Panc1 (cell line): ENCODE results near the gene AQP12B. TPM values are rescaled to one million over a fixed set of nuclear protein-coding genes. Genes with fewer than 3 reads are reported as not detected.
"Not testable (repeated sequence)": the region's sequence is repeated elsewhere in the genome, so short reads cannot be mapped to it uniquely, and the experiment has no call there.

ENCODE experiments used
- ATAC-seq: fragments of 200-7000 bp; cut with Tn5 transposase; 2 replicates; pipeline ENCODE4 v1.9.1; 2020; ENCODE audit warnings: mild to moderate bottlenecking, moderate library complexity
- BruUV-seq: library from RNA; stranded (reverse); fragments of 400-500 nt; replicated peaks from 2 replicates; lab custom pipeline; 2021; lab: Mats Ljungman, UMichigan
- CTCF ChIA-PET: fragments of 300-600 bp; sonication (Branson Sonifier 250); formaldehyde crosslinking; loops from one replicate; lab custom pipeline; 2022; ENCODE audit warnings: antibody characterized with exemption; lab: Charles Lee
- POLR2A ChIA-PET: fragments of 300-600 bp; sonication (Branson Sonifier 250); formaldehyde crosslinking; loops from one replicate; lab custom pipeline; 2022; ENCODE audit warnings: antibody characterized with exemption; lab: Charles Lee
- DNase-seq: peaks from one replicate; pipeline ENCODE4 v3.0.0-alpha.2; 2010; ENCODE audit warnings: low read depth, low spot score
- H3K27ac ChIP-seq: 2 replicates; pipeline ENCODE4 v1.5.1; 2011; ENCODE audit warnings: mild to moderate bottlenecking, low read length, inconsistent platforms
- H3K27me3 ChIP-seq: fragments of 200-500 bp; sonication (Bioruptor generic); 2 replicates; pipeline ENCODE4 v1.6.0; 2014; ENCODE audit warnings: low read length, inconsistent platforms; ENCODE audit not compliant: control insufficient read depth, insufficient read depth
- H3K36me3 ChIP-seq: fragments of 200-500 bp; sonication (Bioruptor generic); 2 replicates; pipeline ENCODE4 v1.5.1; 2014; ENCODE audit warnings: inconsistent platforms, mild to moderate bottlenecking, low read length, moderate library complexity; ENCODE audit not compliant: control insufficient read depth, insufficient read depth
- H3K4me1 ChIP-seq: 2 replicates; pipeline ENCODE4 v1.5.1; 2011; ENCODE audit warnings: inconsistent platforms, mild to moderate bottlenecking, low read length, moderate library complexity; ENCODE audit not compliant: control insufficient read depth, insufficient read depth
- H3K4me3 ChIP-seq, 2 experiments: 2 replicates each; pipeline ENCODE4 v1.5.1; 2011 to 2012; ENCODE audit warnings: low read depth in 2 of 2, low read length in 2 of 2, mild to moderate bottlenecking in 2 of 2, inconsistent platforms in 1 of 2, moderate library complexity in 1 of 2
- H3K9me3 ChIP-seq: fragments of 200-500 bp; sonication (Bioruptor generic); 2 replicates; pipeline ENCODE4 v1.5.1; 2014; ENCODE audit warnings: low read depth, mild to moderate bottlenecking, inconsistent platforms, low read length, moderate library complexity; ENCODE audit not compliant: control insufficient read depth, insufficient read depth
- CTCF ChIP-seq: fragments of 450-650 bp; IDR thresholded peaks from 2 replicates; pipeline ENCODE4 v1.5.1; 2017; ENCODE audit warnings: mild to moderate bottlenecking
- POLR2AphosphoS5 ChIP-seq: IDR thresholded peaks from 2 replicates; pipeline ENCODE4 v1.6.1; 2012; ENCODE audit warnings: mild to moderate bottlenecking, low read depth, low read length, moderate library complexity
- REST ChIP-seq, 2 experiments: IDR thresholded peaks; 2 replicates each; pipeline ENCODE4 v1.6.1; 2011 to 2012; ENCODE audit warnings: low read depth in 2 of 2, control low read depth in 1 of 2, low read length in 1 of 2, mild to moderate bottlenecking in 1 of 2, moderate library complexity in 1 of 2; ENCODE audit not compliant: insufficient read depth in 1 of 2
- SIN3A ChIP-seq: IDR thresholded peaks from 2 replicates; pipeline ENCODE4 v1.6.1; 2012; ENCODE audit warnings: low read depth, mild to moderate bottlenecking, low read length, moderate library complexity, borderline replicate concordance; ENCODE audit not compliant: insufficient read depth
- TCF7L2 ChIP-seq: IDR thresholded peaks from 2 replicates; pipeline ENCODE4 v1.6.1; 2011; ENCODE audit warnings: mild to moderate bottlenecking, low read depth, low read length, inconsistent platforms
- in situ Hi-C: cut with HindIII; loops from 2 replicates; pipeline ENCODE4 v1.10.0; 2016; ENCODE audit warnings: low sequenced_read_pairs, low pct_unique_long_range_greater_than_20kb
- intact Hi-C: fragments of 100-400 bp; cut with micrococcal nuclease; formaldehyde crosslinking; loops from one replicate; pipeline ENCODE4 v1.10.0; 2022; ENCODE audit not compliant: unreplicated experiment
- total RNA-seq: library from RNA; stranded (reverse); gene quantifications from one replicate; pipeline ENCODE4 v1.2.1, GENCODE V29; 2021; ENCODE audit not compliant: unreplicated experiment

AQP12B gene
- total RNA-seq, 1 experiment from 2014 or later = not detected

DNA sequence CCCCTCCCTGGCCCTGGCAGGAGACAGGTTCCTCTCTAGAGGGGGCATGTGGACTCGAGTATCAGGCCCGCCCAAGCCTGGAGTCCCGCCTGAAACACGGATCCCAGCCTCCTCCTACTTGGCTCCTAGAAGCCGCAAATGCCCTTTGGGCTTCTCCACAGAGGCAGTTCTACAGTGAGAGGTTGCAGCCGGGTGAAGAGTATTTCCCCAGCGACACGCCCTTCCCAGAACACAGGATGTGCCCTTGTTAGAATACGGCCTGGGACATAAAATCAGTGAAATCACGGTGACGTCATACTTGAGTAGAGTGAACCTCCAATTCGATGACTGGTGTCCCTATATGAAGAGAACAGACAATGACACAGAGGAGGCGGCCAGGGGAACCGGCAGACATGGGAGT lies 4.6 kb downstream of the AQP12B start:
- H3K9me3 ChIP-seq, BruUV-seq, H3K27me3 ChIP-seq, H3K27ac ChIP-seq, intact Hi-C loops, H3K36me3 ChIP-seq, ATAC-seq, POLR2A ChIA-PET, H3K4me3 ChIP-seq, CTCF ChIA-PET, DNase-seq, H3K4me1 ChIP-seq, in situ Hi-C loops: not testable (repeated sequence)

DNA sequence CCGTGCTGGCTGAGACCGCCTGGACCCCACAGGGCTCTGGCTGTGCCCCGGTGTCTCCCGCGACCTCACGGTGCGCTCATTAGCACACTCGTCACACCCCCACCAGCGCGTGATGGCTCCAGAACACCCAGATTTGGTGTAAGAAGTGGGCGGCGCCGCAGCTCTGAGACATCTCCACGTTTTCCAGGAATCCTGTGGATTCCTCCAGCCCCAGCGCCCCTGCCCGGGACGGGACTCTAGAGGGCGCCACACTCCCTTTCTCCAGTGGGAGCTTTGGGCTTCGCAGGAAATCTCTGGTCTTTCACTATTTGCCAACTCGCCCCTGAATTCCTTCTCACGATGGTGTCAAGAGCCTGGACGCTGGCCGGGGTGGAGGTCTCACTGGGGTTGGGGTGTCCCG lies 7.3 kb downstream of the AQP12B start:
- H3K36me3 ChIP-seq, H3K27me3 ChIP-seq, H3K9me3 ChIP-seq, BruUV-seq, H3K4me3 ChIP-seq, DNase-seq, POLR2A ChIA-PET, in situ Hi-C loops, CTCF ChIA-PET, intact Hi-C loops, H3K27ac ChIP-seq, H3K4me1 ChIP-seq: not testable (repeated sequence)
- ATAC-seq = peak; percentile 53; the same call in 1 of the 2 replicates

DNA sequence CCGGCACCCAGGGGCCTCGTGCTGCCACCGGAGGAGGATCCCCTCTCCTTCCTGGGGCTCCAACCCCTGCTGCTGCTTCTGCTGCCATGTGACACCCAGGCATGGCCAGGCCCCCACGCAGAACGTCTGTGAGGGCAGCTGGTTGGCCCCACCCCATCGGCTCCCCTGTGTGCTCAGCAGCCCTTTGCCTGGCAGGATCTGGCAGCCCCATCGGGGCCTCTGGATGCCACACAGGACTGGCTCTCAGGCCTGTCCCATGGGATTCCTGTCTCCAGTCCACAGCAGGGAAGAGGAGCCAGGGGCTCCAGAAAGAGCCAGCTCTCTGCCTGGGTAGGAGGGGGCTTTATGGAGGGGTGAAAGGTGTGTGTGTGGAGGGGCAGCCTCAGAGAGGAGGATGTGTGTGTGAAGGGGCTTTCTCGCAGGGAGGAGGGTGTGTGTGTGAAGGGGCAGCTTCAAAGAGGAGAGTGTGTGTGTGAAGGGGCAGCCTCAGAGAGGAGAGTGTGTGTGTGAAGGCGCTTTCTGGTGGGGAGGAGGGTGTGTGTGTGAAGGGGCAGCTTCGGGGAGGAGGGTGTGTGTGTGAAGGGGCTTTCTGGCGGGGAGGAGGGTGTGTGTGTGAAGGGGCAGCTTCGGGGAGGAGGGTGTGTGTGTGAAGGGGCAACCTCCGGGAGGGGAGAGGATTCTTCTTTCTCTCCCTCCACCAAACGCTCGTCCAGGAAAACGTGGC lies 8.1 kb downstream of the AQP12B start:
- CTCF ChIA-PET = interaction anchor here (0.6 kb wide), 1 partner anchor 27 kb away, joined by 3 read pairs; no protein-coding TSS in a partner anchor
- intact Hi-C loops, POLR2A ChIA-PET, H3K4me1 ChIP-seq, in situ Hi-C loops, BruUV-seq, H3K27me3 ChIP-seq, H3K9me3 ChIP-seq, H3K27ac ChIP-seq, DNase-seq, H3K4me3 ChIP-seq, H3K36me3 ChIP-seq: not testable (repeated sequence)
- peak; percentile 42 for ATAC-seq

- intact Hi-C loops (no loop called here), in situ Hi-C loops (no loop called here)
- POLR2A ChIA-PET = no interaction called here
- ATAC-seq (no peak; the same call in 1 of the 2 replicates), DNase-seq (no peak)
- H3K36me3 ChIP-seq = no peaks in the 10 kb centered on the region
- CTCF ChIA-PET = no interaction called here
- no peaks in the 10 kb centered on the region for H3K4me1 ChIP-seq
- no peak overlapping the region for H3K4me3 ChIP-seq
- TF ChIP-seq POLR2AphosphoS5 = no peak
- no peak for TF ChIP-seq REST (IDR thresholded peaks at IDR 0.05; ENCODE audit: insufficient read depth in 1 of 2, low read depth in 2 of 2, low read length in 1 of 2)
- no peak for TF ChIP-seq TCF7L2
- TF ChIP-seq SIN3A = no peak
- no peak for TF ChIP-seq CTCF
- no TSS peak for BruUV-seq
- no peaks in the 10 kb centered on the region for H3K9me3 ChIP-seq
- H3K27ac ChIP-seq = no peak overlapping the region
- peaks cover 8% of the 10 kb centered on the region for H3K27me3 ChIP-seq
Observed at GRCh38 chr2:240672701-240673190, 9.9 kb downstream of the AQP12B start.
